Subcutaneous adipose tissue (tissue), 4 donors: ENCODE measurements around the gene ZNF217. TPM values are rescaled to one million over a fixed set of nuclear protein-coding genes. Genes with fewer than 3 reads are reported as not detected.

Source experiments
- total RNA-seq, 4 donors: library from RNA; depleted of rRNA; stranded (reverse); fragments of >200 nt; gene quantifications; one replicate each; pipeline ENCODE4 v1.1.0, GENCODE V29; 2016
- TF ChIP-seq, protein P1 (sequence below): fragments of 450-650 bp; IDR thresholded peaks from one replicate; pipeline ENCODE4 v1.5.1; 2016; ENCODE audit warnings: low read depth, mild to moderate bottlenecking, control low read depth, antibody characterized with exemption, moderate library complexity

The ZNF217 gene
- total RNA-seq, 4 donors from 2014 or later = 29.6 to 62.3 (median 36.7) TPM

DNA sequence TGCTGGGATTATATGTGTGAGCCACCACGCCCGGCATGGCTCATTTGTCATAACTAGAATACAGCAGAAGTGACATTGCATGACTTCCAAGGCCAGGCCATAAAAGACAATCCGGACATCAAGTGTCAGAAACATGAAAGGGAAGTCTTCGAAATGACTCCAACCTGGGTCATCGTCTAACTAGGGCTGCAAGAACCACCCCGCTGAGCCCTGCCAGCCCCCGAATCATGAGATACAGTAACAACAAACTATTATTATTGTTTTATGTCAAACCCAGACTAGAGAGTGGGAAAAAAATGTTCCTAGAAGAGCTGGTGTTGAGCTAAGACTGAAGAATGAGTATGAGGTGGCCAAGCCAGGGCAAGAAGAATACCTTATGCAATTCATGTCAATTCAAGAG, 59.6 kb downstream of the ZNF217 start:
- TF ChIP-seq, protein P1, sequence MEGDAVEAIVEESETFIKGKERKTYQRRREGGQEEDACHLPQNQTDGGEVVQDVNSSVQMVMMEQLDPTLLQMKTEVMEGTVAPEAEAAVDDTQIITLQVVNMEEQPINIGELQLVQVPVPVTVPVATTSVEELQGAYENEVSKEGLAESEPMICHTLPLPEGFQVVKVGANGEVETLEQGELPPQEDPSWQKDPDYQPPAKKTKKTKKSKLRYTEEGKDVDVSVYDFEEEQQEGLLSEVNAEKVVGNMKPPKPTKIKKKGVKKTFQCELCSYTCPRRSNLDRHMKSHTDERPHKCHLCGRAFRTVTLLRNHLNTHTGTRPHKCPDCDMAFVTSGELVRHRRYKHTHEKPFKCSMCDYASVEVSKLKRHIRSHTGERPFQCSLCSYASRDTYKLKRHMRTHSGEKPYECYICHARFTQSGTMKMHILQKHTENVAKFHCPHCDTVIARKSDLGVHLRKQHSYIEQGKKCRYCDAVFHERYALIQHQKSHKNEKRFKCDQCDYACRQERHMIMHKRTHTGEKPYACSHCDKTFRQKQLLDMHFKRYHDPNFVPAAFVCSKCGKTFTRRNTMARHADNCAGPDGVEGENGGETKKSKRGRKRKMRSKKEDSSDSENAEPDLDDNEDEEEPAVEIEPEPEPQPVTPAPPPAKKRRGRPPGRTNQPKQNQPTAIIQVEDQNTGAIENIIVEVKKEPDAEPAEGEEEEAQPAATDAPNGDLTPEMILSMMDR = no peak

DNA sequence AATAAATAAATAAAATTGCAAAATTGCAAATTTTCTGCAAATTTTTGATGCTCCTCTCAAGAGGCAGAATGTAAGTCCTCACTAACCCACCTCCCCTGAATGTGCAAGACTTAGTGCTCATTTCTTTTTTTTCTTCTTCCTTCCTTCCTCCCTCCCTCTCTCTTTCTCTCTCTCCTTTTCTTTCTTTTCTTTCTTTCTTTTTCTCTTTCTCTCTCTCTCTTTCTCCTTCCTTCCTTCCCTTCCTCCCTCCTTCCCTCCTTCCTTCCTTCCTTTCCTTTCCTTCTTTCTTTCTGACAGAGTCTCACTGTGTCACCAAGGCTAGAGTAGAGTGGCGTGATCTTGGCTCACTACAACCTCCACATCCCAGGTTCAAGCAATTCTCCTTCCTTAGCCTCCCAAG, 60.1 kb downstream of the ZNF217 start:
- TF ChIP-seq, protein P1 = no peak

DNA sequence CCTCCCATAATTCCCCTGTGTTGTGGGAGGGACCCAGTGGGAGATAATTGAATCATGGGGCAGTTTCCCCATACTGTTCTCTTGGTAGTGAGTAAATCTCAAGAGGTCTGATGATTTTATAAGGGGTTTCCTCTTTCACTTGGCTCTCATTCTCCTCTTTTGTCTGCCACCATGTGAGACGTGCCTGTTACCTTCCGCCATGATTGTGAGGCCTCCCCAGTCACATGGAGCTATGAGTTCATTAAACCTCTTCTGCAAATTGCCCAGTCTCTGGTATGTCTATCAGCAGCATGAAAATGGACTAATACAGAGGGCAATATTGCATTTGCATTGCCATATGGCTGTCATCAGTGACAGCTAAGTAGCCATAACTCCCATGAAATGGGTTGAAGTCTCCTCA, 63.2 kb downstream of the ZNF217 start:
- TF ChIP-seq, protein P1 = no peak

DNA sequence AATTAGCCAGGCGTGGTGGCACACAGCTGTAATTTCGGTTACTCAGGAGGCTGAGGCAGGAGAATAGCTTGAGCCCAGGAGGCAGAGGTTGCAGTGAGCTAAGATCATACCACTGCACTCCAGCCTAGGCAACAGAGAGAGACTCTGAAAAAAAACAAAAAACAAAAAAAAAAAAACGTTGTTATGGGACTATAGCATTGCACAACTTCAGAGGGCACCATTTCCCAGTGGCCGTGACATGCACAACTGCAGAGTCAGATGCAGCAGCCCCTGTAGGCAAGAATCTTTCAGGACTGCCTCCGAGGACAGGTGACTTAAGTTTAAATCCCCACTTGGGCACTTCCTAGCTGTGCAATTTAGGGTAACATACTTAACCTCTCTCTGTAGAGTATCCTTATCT, 64.0 kb downstream of the ZNF217 start:
- TF ChIP-seq, protein P1 = no peak

DNA sequence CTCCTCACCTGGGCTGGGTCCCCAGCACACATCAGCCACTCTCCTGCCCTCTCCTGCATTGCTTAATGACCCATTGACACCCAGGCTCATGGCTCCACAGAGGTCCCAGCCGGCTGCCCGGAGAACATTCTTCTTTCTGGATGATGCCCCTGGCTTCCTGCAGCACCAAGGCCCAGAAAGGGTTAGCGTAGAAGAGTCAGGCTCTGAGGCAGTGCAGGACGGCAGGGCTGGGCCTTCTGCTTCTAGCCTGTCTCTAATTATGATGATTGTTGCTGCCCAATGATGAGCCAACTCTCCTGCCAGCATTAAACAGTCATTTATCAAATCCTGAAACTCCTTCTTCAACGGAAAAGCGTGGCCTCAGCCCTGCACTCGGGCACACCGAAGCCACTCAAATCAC, 66.4 kb downstream of the ZNF217 start:
- TF ChIP-seq, protein P1 = no peak

DNA sequence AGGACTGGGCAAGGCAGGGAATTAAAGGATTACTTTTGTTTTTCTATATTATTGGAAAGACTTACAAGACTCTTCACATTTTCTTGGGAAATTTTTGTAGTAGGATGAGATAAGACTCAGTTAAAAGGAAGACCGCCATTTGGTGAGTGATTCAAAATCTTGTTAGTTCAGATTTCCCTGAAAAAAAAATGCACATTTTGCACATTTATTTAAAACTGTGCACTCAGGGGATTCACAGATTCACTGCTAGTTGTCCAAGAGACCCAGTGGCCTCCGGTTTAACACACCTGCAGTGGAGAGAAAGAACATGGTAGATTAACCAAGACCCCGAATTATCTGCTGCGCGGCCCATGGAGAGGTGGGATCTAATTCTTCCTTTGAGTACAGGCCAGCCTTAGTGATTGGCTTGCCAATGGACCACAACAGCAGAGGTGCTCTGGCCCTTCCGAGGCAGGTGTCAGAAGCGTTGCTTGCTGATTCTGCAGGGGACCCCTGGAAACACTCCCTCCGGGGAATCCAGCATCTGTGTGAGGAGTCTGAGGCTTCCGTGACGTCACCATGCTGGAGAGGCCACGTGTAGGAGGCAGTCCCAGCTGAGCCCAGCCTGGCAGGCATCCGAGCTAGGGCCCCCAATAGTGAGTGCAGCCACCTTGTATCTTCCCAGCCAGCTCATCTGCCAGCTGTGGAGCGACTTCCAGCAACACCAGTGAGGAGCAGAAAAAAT, 68.9 kb downstream of the ZNF217 start:
- TF ChIP-seq, protein P1 = no peak

DNA sequence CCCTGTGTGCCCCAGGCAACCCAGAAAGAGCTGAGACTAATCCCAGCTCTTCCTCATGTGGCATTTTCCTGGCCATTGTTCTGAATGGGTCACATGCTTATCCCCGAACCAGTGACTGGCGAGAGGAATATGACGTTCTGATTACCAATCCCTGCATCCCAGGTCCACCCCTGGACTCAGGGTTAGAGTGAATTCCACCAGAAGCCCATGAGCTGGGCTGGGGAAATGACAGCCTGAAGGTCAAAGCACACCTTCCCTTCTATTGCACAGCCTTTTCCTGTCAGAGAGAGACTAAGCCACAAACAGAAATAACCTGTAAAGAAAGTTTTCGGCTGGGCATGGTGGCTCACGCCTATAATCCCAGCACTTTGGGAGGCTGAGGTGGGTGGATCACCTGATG, 70.9 kb downstream of the ZNF217 start:
- TF ChIP-seq, protein P1 = no peak
